SK-N-SH treated with all-trans-retinoic acid at 6 μM for 48 hours (cell line): ENCODE data around the gene QSER1.

ENCODE experiments used
- ATAC-seq: fragments of 200-7000 bp; cut with Tn5 transposase; 3 replicates; pipeline ENCODE4 v1.9.1; 2020; ENCODE audit warnings: mild to moderate bottlenecking, moderate library complexity
- ARNTL ChIP-seq: fragments of 450-650 bp; formaldehyde crosslinking; IDR thresholded peaks from 2 replicates; pipeline ENCODE4 v1.5.0; 2020; ENCODE audit warnings: low read depth, mild to moderate bottlenecking, moderate library complexity, borderline replicate concordance
- BACH2 ChIP-seq: fragments of 250-450 bp; sonication (Bioruptor Pico); IDR thresholded peaks from 2 replicates; pipeline ENCODE4 v1.9.0; 2021; ENCODE audit warnings: mild to moderate bottlenecking, borderline replicate concordance
- CSDC2 ChIP-seq: fragments of 250-450 bp; sonication (Bioruptor Pico); IDR thresholded peaks from 2 replicates; pipeline ENCODE4 v1.5.0; 2020; ENCODE audit warnings: mild to moderate bottlenecking, moderate library complexity
- ESRRG ChIP-seq: fragments of 250-450 bp; sonication (Bioruptor Pico); IDR thresholded peaks from 2 replicates; pipeline ENCODE4 v1.6.1; 2021; ENCODE audit warnings: mild to moderate bottlenecking
- GLIS3 ChIP-seq: fragments of 250-450 bp; sonication (Bioruptor Pico); IDR thresholded peaks from 2 replicates; pipeline ENCODE4 v1.5.0; 2020; ENCODE audit warnings: mild to moderate bottlenecking, moderate library complexity
- OSR1 ChIP-seq: fragments of 250-450 bp; sonication (Bioruptor Pico); IDR thresholded peaks from 2 replicates; pipeline ENCODE4 v1.8.0; 2022; ENCODE audit warnings: moderate library complexity, mild to moderate bottlenecking, inconsistent platforms
- PPARA ChIP-seq: fragments of 250-450 bp; sonication (Bioruptor Pico); IDR thresholded peaks from 2 replicates; pipeline ENCODE4 v1.5.0; 2020; ENCODE audit warnings: mild to moderate bottlenecking, borderline replicate concordance
- RARB ChIP-seq: fragments of 250-450 bp; sonication (Bioruptor Pico); IDR thresholded peaks from 2 replicates; pipeline ENCODE4 v1.8.0; 2021; ENCODE audit warnings: mild to moderate bottlenecking, moderate library complexity
- SNAI2 ChIP-seq: fragments of 250-450 bp; sonication (Bioruptor Pico); IDR thresholded peaks from 2 replicates; pipeline ENCODE4 v1.5.0; 2020; ENCODE audit warnings: mild to moderate bottlenecking, moderate library complexity
- TCF4 ChIP-seq: fragments of 250-450 bp; sonication (Bioruptor Pico); IDR thresholded peaks from 2 replicates; pipeline ENCODE4 v1.8.0; 2021; ENCODE audit warnings: mild to moderate bottlenecking, moderate library complexity, borderline replicate concordance
- TOX ChIP-seq: fragments of 250-450 bp; sonication (Bioruptor Pico); IDR thresholded peaks from 2 replicates; pipeline ENCODE4 v1.8.0; 2021; ENCODE audit warnings: mild to moderate bottlenecking, moderate library complexity, borderline replicate concordance
- ZC3H10 ChIP-seq: fragments of 250-450 bp; sonication (Bioruptor Pico); IDR thresholded peaks from 2 replicates; pipeline ENCODE4 v1.5.1; 2021; ENCODE audit warnings: mild to moderate bottlenecking, moderate library complexity
- ZFP3 ChIP-seq: fragments of 250-450 bp; sonication (Bioruptor Pico); IDR thresholded peaks from 2 replicates; pipeline ENCODE4 v1.5.0; 2020; ENCODE audit warnings: mild to moderate bottlenecking, moderate library complexity
- ZFP30 ChIP-seq: fragments of 450-650 bp; formaldehyde crosslinking; IDR thresholded peaks from 2 replicates; pipeline ENCODE4 v1.5.0; 2022; ENCODE audit warnings: mild to moderate bottlenecking, moderate library complexity
- ZNF565 ChIP-seq: fragments of 450-650 bp; formaldehyde crosslinking; conservative IDR thresholded peaks from 2 replicates; pipeline ENCODE4 v1.5.0; 2020; ENCODE audit warnings: low read depth, mild to moderate bottlenecking, moderate library complexity
- ZNF70 ChIP-seq: fragments of 450-650 bp; formaldehyde crosslinking; IDR thresholded peaks from 2 replicates; pipeline ENCODE4 v1.5.0; 2020; ENCODE audit warnings: mild to moderate bottlenecking, moderate library complexity
- ZNF8 ChIP-seq: fragments of 450-650 bp; formaldehyde crosslinking; IDR thresholded peaks from 2 replicates; pipeline ENCODE4 v1.5.0; 2020; ENCODE audit warnings: mild to moderate bottlenecking, moderate library complexity
- TF ChIP-seq, protein P1 (sequence below): fragments of 250-450 bp; sonication (Bioruptor Pico); IDR thresholded peaks from 2 replicates; pipeline ENCODE4 v1.8.0; 2020; ENCODE audit warnings: mild to moderate bottlenecking, moderate library complexity, borderline replicate concordance
- TF ChIP-seq, protein P2 (sequence below): fragments of 250-450 bp; sonication (Bioruptor Pico); IDR thresholded peaks from 2 replicates; pipeline ENCODE4 v1.5.0; 2020; ENCODE audit warnings: mild to moderate bottlenecking, moderate library complexity
- TF ChIP-seq, protein P3 (sequence below): fragments of 250-450 bp; sonication (Bioruptor Pico); IDR thresholded peaks from 2 replicates; pipeline ENCODE4 v1.5.1; 2020; ENCODE audit warnings: low read depth, mild to moderate bottlenecking, moderate library complexity
- TF ChIP-seq, protein P4 (sequence below): fragments of 250-450 bp; sonication (Bioruptor Pico); IDR thresholded peaks from 2 replicates; pipeline ENCODE4 v1.5.1; 2021; ENCODE audit warnings: mild to moderate bottlenecking, moderate library complexity

The QSER1 gene

DNA sequence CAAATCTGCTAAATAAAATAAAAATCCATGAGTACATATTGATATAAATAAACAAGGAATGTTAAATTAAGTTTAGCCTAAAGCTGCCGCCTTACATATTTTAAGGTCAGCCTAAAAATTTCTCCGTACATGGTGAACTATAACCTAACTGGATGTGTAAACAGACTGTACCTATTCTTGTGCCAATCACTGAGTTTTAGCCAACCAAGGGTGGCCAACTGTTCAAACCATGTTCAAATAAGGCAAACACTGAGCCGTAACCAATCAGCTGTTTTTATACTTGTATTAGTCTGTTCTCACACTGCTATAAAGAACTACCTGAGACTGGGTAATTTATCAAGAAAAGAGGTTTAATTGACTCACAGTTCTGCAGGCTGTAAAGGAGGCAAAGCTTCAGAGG, 8.6 kb upstream of the QSER1 start:
- ATAC-seq, result no peak

GRCh38 chr11:32884770-32885384, 7.7 kb upstream of the QSER1 start:
- TF ChIP-seq CSDC2 (CRISPR knock-in tag) (no peak), ZNF70 (CRISPR knock-in tag) (no peak), GLIS3 (CRISPR knock-in tag) (no peak), PPARA (CRISPR knock-in tag) (no peak), ZNF565 (CRISPR knock-in tag) (no peak), TOX (no peak), ZNF8 (CRISPR knock-in tag) (no peak), RARB (CRISPR knock-in tag) (no peak), ZFP30 (CRISPR knock-in tag) (no peak), SNAI2 (CRISPR knock-in tag) (no peak), TCF4 (CRISPR knock-in tag) (no peak), OSR1 (CRISPR knock-in tag) (no peak)
- TF ChIP-seq, protein P1, sequence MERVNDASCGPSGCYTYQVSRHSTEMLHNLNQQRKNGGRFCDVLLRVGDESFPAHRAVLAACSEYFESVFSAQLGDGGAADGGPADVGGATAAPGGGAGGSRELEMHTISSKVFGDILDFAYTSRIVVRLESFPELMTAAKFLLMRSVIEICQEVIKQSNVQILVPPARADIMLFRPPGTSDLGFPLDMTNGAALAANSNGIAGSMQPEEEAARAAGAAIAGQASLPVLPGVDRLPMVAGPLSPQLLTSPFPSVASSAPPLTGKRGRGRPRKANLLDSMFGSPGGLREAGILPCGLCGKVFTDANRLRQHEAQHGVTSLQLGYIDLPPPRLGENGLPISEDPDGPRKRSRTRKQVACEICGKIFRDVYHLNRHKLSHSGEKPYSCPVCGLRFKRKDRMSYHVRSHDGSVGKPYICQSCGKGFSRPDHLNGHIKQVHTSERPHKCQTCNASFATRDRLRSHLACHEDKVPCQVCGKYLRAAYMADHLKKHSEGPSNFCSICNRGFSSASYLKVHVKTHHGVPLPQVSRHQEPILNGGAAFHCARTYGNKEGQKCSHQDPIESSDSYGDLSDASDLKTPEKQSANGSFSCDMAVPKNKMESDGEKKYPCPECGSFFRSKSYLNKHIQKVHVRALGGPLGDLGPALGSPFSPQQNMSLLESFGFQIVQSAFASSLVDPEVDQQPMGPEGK (CRISPR knock-in tag), result no peak
- TF ChIP-seq, protein P2, sequence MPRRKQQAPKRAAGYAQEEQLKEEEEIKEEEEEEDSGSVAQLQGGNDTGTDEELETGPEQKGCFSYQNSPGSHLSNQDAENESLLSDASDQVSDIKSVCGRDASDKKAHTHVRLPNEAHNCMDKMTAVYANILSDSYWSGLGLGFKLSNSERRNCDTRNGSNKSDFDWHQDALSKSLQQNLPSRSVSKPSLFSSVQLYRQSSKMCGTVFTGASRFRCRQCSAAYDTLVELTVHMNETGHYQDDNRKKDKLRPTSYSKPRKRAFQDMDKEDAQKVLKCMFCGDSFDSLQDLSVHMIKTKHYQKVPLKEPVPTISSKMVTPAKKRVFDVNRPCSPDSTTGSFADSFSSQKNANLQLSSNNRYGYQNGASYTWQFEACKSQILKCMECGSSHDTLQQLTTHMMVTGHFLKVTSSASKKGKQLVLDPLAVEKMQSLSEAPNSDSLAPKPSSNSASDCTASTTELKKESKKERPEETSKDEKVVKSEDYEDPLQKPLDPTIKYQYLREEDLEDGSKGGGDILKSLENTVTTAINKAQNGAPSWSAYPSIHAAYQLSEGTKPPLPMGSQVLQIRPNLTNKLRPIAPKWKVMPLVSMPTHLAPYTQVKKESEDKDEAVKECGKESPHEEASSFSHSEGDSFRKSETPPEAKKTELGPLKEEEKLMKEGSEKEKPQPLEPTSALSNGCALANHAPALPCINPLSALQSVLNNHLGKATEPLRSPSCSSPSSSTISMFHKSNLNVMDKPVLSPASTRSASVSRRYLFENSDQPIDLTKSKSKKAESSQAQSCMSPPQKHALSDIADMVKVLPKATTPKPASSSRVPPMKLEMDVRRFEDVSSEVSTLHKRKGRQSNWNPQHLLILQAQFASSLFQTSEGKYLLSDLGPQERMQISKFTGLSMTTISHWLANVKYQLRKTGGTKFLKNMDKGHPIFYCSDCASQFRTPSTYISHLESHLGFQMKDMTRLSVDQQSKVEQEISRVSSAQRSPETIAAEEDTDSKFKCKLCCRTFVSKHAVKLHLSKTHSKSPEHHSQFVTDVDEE (CRISPR knock-in tag), result no peak
- TF ChIP-seq, protein P3, sequence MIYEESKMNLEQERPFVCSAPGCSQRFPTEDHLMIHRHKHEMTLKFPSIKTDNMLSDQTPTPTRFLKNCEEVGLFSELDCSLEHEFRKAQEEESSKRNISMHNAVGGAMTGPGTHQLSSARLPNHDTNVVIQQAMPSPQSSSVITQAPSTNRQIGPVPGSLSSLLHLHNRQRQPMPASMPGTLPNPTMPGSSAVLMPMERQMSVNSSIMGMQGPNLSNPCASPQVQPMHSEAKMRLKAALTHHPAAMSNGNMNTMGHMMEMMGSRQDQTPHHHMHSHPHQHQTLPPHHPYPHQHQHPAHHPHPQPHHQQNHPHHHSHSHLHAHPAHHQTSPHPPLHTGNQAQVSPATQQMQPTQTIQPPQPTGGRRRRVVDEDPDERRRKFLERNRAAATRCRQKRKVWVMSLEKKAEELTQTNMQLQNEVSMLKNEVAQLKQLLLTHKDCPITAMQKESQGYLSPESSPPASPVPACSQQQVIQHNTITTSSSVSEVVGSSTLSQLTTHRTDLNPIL (CRISPR knock-in tag), result no peak
- TF ChIP-seq, protein P4, sequence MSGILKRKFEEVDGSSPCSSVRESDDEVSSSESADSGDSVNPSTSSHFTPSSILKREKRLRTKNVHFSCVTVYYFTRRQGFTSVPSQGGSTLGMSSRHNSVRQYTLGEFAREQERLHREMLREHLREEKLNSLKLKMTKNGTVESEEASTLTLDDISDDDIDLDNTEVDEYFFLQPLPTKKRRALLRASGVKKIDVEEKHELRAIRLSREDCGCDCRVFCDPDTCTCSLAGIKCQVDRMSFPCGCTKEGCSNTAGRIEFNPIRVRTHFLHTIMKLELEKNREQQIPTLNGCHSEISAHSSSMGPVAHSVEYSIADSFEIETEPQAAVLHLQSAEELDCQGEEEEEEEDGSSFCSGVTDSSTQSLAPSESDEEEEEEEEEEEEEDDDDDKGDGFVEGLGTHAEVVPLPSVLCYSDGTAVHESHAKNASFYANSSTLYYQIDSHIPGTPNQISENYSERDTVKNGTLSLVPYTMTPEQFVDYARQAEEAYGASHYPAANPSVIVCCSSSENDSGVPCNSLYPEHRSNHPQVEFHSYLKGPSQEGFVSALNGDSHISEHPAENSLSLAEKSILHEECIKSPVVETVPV (CRISPR knock-in tag), result no peak
- ATAC-seq, result peak; percentile 89

More for the DNA sequence above, 8.6 kb upstream of the QSER1 start:
- no peak for TF ChIP-seq TOX
- TF ChIP-seq BACH2, result no peak
- TF ChIP-seq SNAI2 (CRISPR knock-in tag), result no peak
- no peak for TF ChIP-seq PPARA (CRISPR knock-in tag)
- TF ChIP-seq CSDC2 (CRISPR knock-in tag), result no peak
- TF ChIP-seq GLIS3 (CRISPR knock-in tag), result no peak
- TF ChIP-seq, protein P1 (CRISPR knock-in tag), result no peak
- TF ChIP-seq ZC3H10 (CRISPR knock-in tag), result no peak
- TF ChIP-seq, protein P4 (CRISPR knock-in tag), result no peak
- no peak for TF ChIP-seq ZNF8 (CRISPR knock-in tag)
- no peak for TF ChIP-seq ZNF565 (CRISPR knock-in tag)
- no peak for TF ChIP-seq ZFP30 (CRISPR knock-in tag)
- no peak for TF ChIP-seq TCF4 (CRISPR knock-in tag)
- TF ChIP-seq ZNF70 (CRISPR knock-in tag), result no peak
- no peak for TF ChIP-seq ZFP3
- no peak for TF ChIP-seq OSR1 (CRISPR knock-in tag)
- TF ChIP-seq ARNTL (CRISPR knock-in tag), result no peak
- TF ChIP-seq RARB (CRISPR knock-in tag), result no peak
- TF ChIP-seq ESRRG (CRISPR knock-in tag), result no peak
